Measurements from ENCODE around the gene STAG3.

DNA sequence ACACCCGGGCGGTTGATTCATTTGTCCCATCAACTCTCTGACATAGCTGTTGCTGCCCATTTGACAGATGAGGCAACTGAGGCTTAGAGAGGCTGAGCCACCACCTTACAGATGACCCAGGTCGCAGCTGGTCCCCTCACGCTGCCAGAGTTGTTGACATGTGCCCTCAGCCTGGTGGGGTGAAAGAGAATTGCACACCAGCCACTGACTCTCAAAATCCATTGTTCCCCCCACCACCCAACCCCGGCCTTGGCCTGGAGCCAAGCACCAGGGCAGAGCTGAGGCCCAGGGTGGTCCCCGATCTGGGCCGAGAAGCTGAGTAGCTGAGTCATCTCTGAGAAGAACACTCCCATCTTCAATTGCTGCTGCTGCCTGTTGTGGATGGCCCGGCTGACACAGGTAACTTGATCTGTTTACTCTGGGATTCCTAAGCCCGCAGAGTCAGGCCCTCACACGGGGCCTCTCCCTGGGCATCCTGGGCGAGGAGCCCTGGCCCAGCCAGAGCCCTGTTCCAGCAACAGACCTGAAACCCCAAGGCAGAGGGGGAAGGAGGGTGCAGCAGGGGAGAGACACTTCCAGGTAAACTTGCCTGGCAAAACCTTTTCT is 69.5 kb downstream of the STAG3 start:
- no peak for TF ChIP-seq TCF4 (CRISPR knock-in tag; IDR thresholded peaks at IDR 0.05; ENCODE audit: borderline replicate concordance)
- no peak for TF ChIP-seq RARB (CRISPR knock-in tag; IDR thresholded peaks at IDR 0.05)
- no peak for TF ChIP-seq ESRRG (CRISPR knock-in tag; IDR thresholded peaks at IDR 0.05)
- TF ChIP-seq ZNF70 (CRISPR knock-in tag; IDR thresholded peaks at IDR 0.05): no peak
- TF ChIP-seq SNAI2 (CRISPR knock-in tag; IDR thresholded peaks at IDR 0.05): no peak
- no peak for TF ChIP-seq ZNF8 (CRISPR knock-in tag; IDR thresholded peaks at IDR 0.05)
- no peak for TF ChIP-seq ARNTL (CRISPR knock-in tag; IDR thresholded peaks at IDR 0.05; ENCODE audit: borderline replicate concordance, low read depth)
- TF ChIP-seq PATZ1 (CRISPR knock-in tag; IDR thresholded peaks at IDR 0.05; ENCODE audit: borderline replicate concordance): no peak
- no peak for TF ChIP-seq CSDC2 (CRISPR knock-in tag; IDR thresholded peaks at IDR 0.05)
- TF ChIP-seq, protein P1, sequence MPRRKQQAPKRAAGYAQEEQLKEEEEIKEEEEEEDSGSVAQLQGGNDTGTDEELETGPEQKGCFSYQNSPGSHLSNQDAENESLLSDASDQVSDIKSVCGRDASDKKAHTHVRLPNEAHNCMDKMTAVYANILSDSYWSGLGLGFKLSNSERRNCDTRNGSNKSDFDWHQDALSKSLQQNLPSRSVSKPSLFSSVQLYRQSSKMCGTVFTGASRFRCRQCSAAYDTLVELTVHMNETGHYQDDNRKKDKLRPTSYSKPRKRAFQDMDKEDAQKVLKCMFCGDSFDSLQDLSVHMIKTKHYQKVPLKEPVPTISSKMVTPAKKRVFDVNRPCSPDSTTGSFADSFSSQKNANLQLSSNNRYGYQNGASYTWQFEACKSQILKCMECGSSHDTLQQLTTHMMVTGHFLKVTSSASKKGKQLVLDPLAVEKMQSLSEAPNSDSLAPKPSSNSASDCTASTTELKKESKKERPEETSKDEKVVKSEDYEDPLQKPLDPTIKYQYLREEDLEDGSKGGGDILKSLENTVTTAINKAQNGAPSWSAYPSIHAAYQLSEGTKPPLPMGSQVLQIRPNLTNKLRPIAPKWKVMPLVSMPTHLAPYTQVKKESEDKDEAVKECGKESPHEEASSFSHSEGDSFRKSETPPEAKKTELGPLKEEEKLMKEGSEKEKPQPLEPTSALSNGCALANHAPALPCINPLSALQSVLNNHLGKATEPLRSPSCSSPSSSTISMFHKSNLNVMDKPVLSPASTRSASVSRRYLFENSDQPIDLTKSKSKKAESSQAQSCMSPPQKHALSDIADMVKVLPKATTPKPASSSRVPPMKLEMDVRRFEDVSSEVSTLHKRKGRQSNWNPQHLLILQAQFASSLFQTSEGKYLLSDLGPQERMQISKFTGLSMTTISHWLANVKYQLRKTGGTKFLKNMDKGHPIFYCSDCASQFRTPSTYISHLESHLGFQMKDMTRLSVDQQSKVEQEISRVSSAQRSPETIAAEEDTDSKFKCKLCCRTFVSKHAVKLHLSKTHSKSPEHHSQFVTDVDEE (CRISPR knock-in tag; IDR thresholded peaks at IDR 0.05): no peak
